WERI-Rb-1 (cell line): ENCODE measurements around the gene SYT6.

Source experiments
- DNase-seq: peaks from one replicate; pipeline ENCODE4 v3.0.0-alpha.2; 2020
- H3K27ac ChIP-seq: fragments of 250-450 bp; sonication (Bioruptor Pico); 2 replicates; pipeline ENCODE4 v1.5.1; 2020; ENCODE audit warnings: mild to moderate bottlenecking, moderate library complexity
- H3K27me3 ChIP-seq: fragments of 250-450 bp; sonication (Bioruptor Pico); 2 replicates; pipeline ENCODE4 v1.5.1; 2021; ENCODE audit warnings: mild to moderate bottlenecking, low read depth, moderate library complexity; ENCODE audit not compliant: insufficient read depth, severe bottlenecking
- H3K36me3 ChIP-seq: fragments of 250-450 bp; sonication (Bioruptor Pico); 2 replicates; pipeline ENCODE4 v1.5.1; 2020; ENCODE audit warnings: mild to moderate bottlenecking, moderate library complexity
- H3K4me3 ChIP-seq: 2 replicates; pipeline ENCODE4 v1.5.1; 2011; ENCODE audit warnings: low read depth, mild to moderate bottlenecking, control low read depth, low read length
- H3K9me3 ChIP-seq: fragments of 250-450 bp; sonication (Bioruptor Pico); 2 replicates; pipeline ENCODE4 v1.5.1; 2021; ENCODE audit warnings: mild to moderate bottlenecking, moderate library complexity; ENCODE audit not compliant: severe bottlenecking
- CTCF ChIP-seq: IDR thresholded peaks from 2 replicates; pipeline ENCODE4 v1.5.1; 2011; ENCODE audit warnings: low read depth, mild to moderate bottlenecking, control low read depth, inconsistent platforms, low read length

SYT6 gene

DNA sequence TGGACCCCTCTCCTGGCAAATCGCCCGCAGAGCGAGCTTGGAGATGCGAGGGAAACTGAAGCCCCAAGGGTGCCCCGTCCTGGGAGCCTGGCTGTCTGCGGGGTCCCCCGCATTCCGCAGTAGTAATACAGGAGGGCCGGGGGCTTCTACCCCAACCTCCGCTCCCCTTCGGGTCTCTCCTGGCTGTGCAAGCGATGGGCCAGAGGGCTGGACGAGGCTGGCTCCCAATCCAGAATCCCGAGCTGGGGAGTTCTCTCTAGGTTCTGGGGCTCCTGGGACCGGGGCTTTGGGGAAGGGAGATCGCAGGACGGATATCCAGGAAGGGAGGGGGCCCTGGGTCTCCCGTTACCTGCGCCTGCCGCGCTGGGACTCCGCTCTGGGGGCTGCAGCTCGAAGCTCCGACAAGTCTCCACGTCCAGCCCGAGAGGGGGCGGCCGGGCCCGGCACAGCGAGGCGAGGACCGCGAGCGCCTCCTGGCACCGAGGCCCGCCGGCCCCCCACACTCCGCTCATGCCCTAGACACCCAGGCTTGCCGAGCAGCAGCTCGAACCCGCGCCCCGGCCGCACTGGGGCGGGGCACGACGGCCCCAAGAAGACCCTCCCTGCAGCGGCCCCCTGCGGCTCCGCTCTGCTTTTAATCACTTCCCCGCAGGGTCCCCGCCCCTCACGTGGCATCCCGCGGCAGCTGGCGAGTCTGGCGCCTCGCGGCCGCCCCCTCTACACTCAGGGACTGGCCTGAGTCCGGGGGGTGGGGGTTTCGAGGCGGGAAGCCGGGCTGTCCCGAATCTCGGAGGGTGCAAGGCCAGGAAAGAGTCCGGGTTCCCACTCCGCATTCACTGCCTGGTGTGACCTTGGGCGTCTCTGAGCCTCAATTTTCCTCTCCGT lies at the start of gene SYT6:
Gene SYT6, minus strand, starts transcription at position 609 of the 885 bp plus-strand sequence. Its CDS starts 97 bp downstream, at position 512.
- DNase-seq = peak; percentile 34
- Histone ChIP-seq H3K27me3 (peaks cover 75% of the 10 kb centered on the region), H3K27ac (no peak within 1 kb of the TSS)

GRCh38 chr1:114201486-114201885 lies 47.8 kb upstream of the SYT6 start:
- H3K27me3 ChIP-seq = no peaks in the 10 kb centered on the region
- H3K4me3 ChIP-seq = no peak overlapping the region
- no peak for DNase-seq
- H3K27ac ChIP-seq = no peak overlapping the region
- H3K36me3 ChIP-seq = no peaks in the 10 kb centered on the region
- H3K9me3 ChIP-seq = no peaks in the 10 kb centered on the region
- TF ChIP-seq CTCF = no peak

More for the DNA sequence above, at the start of gene SYT6:
- Histone ChIP-seq H3K36me3 (no peaks in the 10 kb centered on the region), H3K9me3 (no peaks in the 10 kb centered on the region), H3K4me3 (peak within 1 kb of the TSS; percentile 38)
- TF ChIP-seq CTCF = peak; percentile 26; the same call in 1 of the 2 replicates

- H3K27ac ChIP-seq = no peak overlapping the region
These were observed 45.4 kb upstream of the SYT6 start for GRCh38 chr1:114199017-114199594.

DNA sequence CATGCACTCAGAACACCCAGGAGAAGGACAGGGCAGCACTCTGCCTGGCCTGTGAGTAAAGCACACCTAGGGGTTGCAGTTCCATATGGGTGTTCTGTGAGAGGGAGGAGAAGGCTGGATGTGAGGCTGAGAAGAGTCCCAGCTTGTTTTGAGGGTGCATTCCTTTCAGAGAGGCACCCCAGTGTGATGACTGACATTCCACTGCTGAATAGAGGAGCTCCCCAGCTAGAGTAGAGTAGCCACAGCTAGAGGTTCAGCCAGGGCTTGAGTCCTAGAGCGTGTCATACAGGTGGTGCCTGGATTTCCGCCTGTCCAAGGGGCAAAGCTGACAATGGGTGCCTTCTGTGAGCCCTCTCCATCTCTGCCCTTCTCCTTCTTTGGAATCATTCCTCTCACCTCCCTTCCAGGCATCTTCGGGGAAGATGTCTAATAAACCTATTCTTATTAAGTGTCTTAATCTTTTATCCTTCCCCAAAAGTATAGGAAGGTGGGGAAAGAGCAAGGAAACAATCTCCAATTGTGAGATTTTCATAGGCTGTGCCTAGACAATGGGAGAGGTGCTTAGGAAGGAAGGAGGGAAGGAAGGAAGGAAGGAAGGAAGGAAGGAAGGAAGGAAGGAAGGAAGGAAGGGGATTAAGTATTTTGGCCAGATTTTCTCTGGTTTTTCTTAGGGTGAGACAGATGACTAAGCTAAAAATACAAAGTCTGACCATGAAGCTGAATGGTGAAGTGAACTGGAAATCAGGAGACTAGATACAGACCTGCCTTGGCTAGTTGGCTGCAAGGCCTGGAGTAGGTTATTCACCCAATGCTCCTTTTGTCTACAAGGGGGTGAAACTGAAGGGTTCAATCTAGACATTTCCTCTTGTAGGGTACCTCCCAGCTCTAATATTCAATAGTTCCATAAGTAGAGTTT lies 43.6 kb upstream of the SYT6 start:
- Histone ChIP-seq H3K36me3 (no peaks in the 10 kb centered on the region), H3K27me3 (no peaks in the 10 kb centered on the region), H3K9me3 (no peaks in the 10 kb centered on the region), H3K4me3 (no peak overlapping the region), H3K27ac (no peak overlapping the region)
- no peak for TF ChIP-seq CTCF
- DNase-seq = no peak

More at GRCh38 chr1:114199017-114199594, 45.4 kb upstream of the SYT6 start:
- H3K4me3 ChIP-seq = no peak overlapping the region
- no peaks in the 10 kb centered on the region for H3K36me3 ChIP-seq
- H3K9me3 ChIP-seq = no peaks in the 10 kb centered on the region
- no peak for TF ChIP-seq CTCF
- DNase-seq = no peak
- H3K27me3 ChIP-seq = no peaks in the 10 kb centered on the region

DNA sequence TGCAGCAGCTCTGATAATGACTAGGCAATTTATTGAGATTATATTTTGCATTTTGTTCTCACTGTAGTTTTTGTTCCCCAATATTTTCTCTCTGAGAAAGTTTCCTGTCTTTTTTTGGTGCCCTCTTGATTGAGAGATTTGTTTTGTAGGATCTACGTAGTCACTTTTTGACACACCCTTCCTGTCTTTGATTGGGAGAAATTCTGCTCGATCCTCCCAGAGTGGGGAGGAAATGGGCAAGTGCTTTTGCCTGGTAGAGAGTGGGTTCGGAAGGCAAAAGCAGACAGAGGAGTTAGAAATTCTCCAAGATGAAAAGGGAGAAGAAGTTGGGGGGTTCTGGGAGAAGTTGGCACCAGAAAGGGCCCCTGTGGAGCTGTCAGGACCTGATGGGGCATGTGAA lies 42.1 kb upstream of the SYT6 start:
- no peaks in the 10 kb centered on the region for H3K9me3 ChIP-seq
- no peak overlapping the region for H3K4me3 ChIP-seq
- no peaks in the 10 kb centered on the region for H3K36me3 ChIP-seq
- no peak for TF ChIP-seq CTCF
- H3K27me3 ChIP-seq = no peaks in the 10 kb centered on the region
- no peak overlapping the region for H3K27ac ChIP-seq
- DNase-seq = no peak
